ENCODE measurements around the gene EFS. TPM values are rescaled to one million over a fixed set of nuclear protein-coding genes. Genes with fewer than 3 reads are reported as not detected.

EFS gene
- total and polyA plus RNA-seq, 2 of the 8 experiments (the other 6 are each of a cell fraction or from before 2014, with no cell fraction given): 27.8 to 28.6 TPM

DNA sequence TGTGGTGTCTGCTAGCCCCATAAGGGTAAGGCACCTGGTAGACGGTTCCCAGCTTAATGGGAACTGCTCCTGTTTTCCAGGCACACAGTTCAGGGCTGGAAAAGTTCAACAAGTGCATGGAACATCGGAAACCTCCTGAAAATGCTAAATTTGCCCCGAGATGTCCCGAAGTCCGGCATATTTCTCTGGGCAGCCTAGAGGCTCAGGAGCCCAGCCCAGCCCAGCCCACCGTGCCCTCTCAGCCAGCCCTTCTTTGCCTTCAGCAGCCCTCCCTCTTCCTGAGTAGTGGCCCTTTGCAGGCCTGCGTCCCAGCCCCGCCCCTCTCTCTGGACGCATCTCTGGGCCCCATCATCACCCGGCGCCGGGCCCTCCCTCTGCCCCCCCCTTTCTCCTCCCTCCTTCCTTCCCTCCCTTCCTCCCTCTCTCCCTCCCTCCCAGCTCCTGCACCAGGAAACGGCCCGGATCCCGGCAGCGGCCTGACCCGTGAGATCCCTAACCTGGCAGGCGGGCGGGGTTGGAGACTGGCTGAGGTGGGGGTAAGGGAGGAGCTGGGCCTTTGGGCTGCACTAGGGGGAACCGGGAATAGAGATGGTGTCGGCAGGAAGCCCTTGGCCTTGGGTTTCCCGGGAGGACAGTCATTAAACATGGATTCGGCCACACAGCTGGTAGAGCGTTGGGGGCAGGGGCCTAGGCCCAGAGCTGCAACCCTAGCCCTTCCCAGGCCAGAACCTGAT, 58.4 kb downstream of the EFS start, which contains the start of gene BCL2L2:
BCL2L2 (plus strand) TSS at position 422 of the 734 bp plus-strand sequence. CDS start 935 bp downstream, outside the sequence.
- Histone ChIP-seq H3K56ac (replicated peaks; ENCODE audit: insufficient read length, low read depth, low read length) (peak within 1 kb of the TSS; percentile 28), H2BK20ac (ENCODE audit: low read length) (no peak within 1 kb of the TSS), H2AK5ac (ENCODE audit: low read depth, low read length) (no peak within 1 kb of the TSS), H2AFZ (ENCODE audit: low read length) (peak within 1 kb of the TSS; percentile 99), H3K4me3 (ENCODE audit: extremely low read depth in 1 of 4, insufficient read depth in 2 of 4, low read depth in 3 of 4, low read length in 4 of 4) (peak within 1 kb of the TSS; percentile 57 to 90 (median 83)), H3K27ac (ENCODE audit: low read depth, low read length) (peak within 1 kb of the TSS; percentile 83; the same call in 1 of the 2 replicates), H2BK5ac (ENCODE audit: low read depth, low read length) (peak within 1 kb of the TSS; percentile 53), H3K4me1 (replicated peaks in 1 of 4; ENCODE audit: control insufficient read depth in 3 of 4, insufficient read depth in 4 of 4, low read length in 3 of 4) (peaks cover 0 to 3% (median 1%) of the 10 kb centered on the region in 4 experiments; a peak in 4 of 7 replicates), H2BK15ac (ENCODE audit: low read length) (no peak within 1 kb of the TSS), H3K79me1 (ENCODE audit: low read depth, low read length) (peaks cover 2% of the 10 kb centered on the region; the same call in 1 of the 2 replicates), H2BK120ac (replicated peaks; ENCODE audit: low read depth, low read length) (no peak within 1 kb of the TSS), H4K20me1 (replicated peaks in 1 of 2; ENCODE audit: control insufficient read depth in 1 of 2, insufficient read depth in 2 of 2, low read length in 2 of 2) (peaks cover 0 to 5% of the 10 kb centered on the region in 2 experiments), H3K14ac (ENCODE audit: insufficient read length) (no peak within 1 kb of the TSS), H4K8ac (ENCODE audit: extremely low read depth, insufficient read depth, low read length) (peak within 1 kb of the TSS; percentile 75; the same call in 1 of the 2 replicates), H4K5ac (ENCODE audit: insufficient read length, low read depth, low read length) (peak within 1 kb of the TSS; percentile 44), H3K4me2 (ENCODE audit: insufficient read depth in 1 of 2, low read depth in 2 of 2, low read length in 2 of 2) (peak within 1 kb of the TSS; percentile 81 to 97), H3K4ac (replicated peaks; ENCODE audit: insufficient read length, low read depth, low read length) (no peak within 1 kb of the TSS), H2BK12ac (ENCODE audit: low read depth, low read length) (no peak within 1 kb of the TSS), H3K36me3 (ENCODE audit: control insufficient read depth in 2 of 4, insufficient read depth in 4 of 4, low read length in 3 of 4) (peaks cover 0 to 3% (median 1%) of the 10 kb centered on the region in 4 experiments; a peak in 4 of 8 replicates), H3K27me3 (replicated peaks in 1 of 4; ENCODE audit: control insufficient read depth in 3 of 4, extremely low read depth in 1 of 4, insufficient read depth in 3 of 4, low read length in 3 of 4) (peaks cover 0 to 12% (median 5%) of the 10 kb centered on the region in 4 experiments; a peak in 4 of 7 replicates), H3K79me2 (ENCODE audit: control insufficient read depth in 1 of 2, insufficient read depth in 2 of 2, low read length in 2 of 2) (peaks cover 0 to 2% of the 10 kb centered on the region in 2 experiments; a peak in 1 of 4 replicates), H3K18ac (ENCODE audit: extremely low read depth, low read length) (peak within 1 kb of the TSS; percentile 75; the same call in 1 of the 2 replicates), H3K9me3 (ENCODE audit: insufficient read depth in 2 of 2, low read depth in 1 of 2, low read length in 1 of 2) (no peaks in the 10 kb centered on the region), H3K23me2 (ENCODE audit: low read depth, low read length) (peaks cover 16% of the 10 kb centered on the region), H3K9ac (replicated peaks in 1 of 4; ENCODE audit: extremely low read depth in 1 of 4, low read depth in 3 of 4, low read length in 3 of 4) (peak within 1 kb of the TSS; percentile 63 to 84 (median 78)), H3K23ac (ENCODE audit: insufficient read length) (no peak within 1 kb of the TSS), H4K91ac (replicated peaks; ENCODE audit: insufficient read length, low read length) (peak within 1 kb of the TSS; percentile 47)
- CTCF ChIA-PET (ENCODE audit: partially characterized antibody): interaction anchor here (0.5 to 5.7 kb wide), 12 partner anchors 11 to 185 kb away, joined by 3 to 40 read pairs (median 6); partner anchors contain the start of gene PABPN1
- DNase-seq (ENCODE audit: low read depth in 1 of 2, low spot score in 2 of 2): peak; percentile 70 to 90
- FAIRE-seq: no peak
- POLR2A ChIA-PET (ENCODE audit: partially characterized antibody): interaction anchor here (0.8 to 4.8 kb wide), 12 partner anchors 12 to 235 kb away, joined by 3 to 48 read pairs (median 3); partner anchors contain the start of genes ACIN1, C14orf119, HOMEZ and PABPN1
- 4% methylated on average over 13 of the region's 24 CpGs; no CpG with 5 or more reads in 1 of the 2 experiments for WGBS, 2 experiments (ENCODE audit: extremely low coverage in 1 of 2, insufficient coverage in 1 of 2, insufficient read length in 1 of 2, insufficient replicate concordance in 2 of 2, low coverage in 1 of 2, low lambda C conversion rate in 2 of 2, missing lambda C conversion rate in 1 of 2)
- TF ChIP-seq CEBPB (IDR thresholded peaks at IDR 0.05; ENCODE audit: low read depth, low read length) (no peak), CBX8 (IDR thresholded peaks at IDR 0.05; ENCODE audit: borderline replicate concordance, low read depth, low read length) (no peak), BCL11A (IDR thresholded peaks at IDR 0.05; ENCODE audit: low read depth in 2 of 2, low read length in 2 of 2) (no peak), TEAD4 (IDR thresholded peaks at IDR 0.05; ENCODE audit: low read depth, low read length) (no peak), CHD2 (IDR thresholded peaks at IDR 0.05; ENCODE audit: low read length) (0 out of 2 replicates have a peak, but pooled peaks have one; percentile 47), GABPA (IDR thresholded peaks at IDR 0.05; ENCODE audit: borderline replicate concordance, insufficient read depth, low read length) (no peak), HDAC6 (IDR thresholded peaks at IDR 0.05; ENCODE audit: low read depth, low read length) (no peak), JUN (IDR thresholded peaks at IDR 0.05; ENCODE audit: low read depth, low read length) (no peak), SP1 (IDR thresholded peaks at IDR 0.05; ENCODE audit: low read depth, low read length) (peak; percentile 35; the same call in 1 of the 2 replicates), CTBP2 (IDR thresholded peaks at IDR 0.05; ENCODE audit: borderline replicate concordance, insufficient read depth, insufficient read length, low read length) (no peak), HDAC2 (IDR thresholded peaks at IDR 0.05; ENCODE audit: borderline replicate concordance in 1 of 2, low read depth in 2 of 2, low read length in 2 of 2) (0 out of 4 replicates have a peak, but pooled peaks of 1 of the 2 experiments have one; percentile 46)
